Nucleus accumbens (tissue), 56 donors: ENCODE data around the gene PLAAT3.

Experiments used
- DNase-seq, 56 donors: peaks; one replicate each; lab custom pipeline; 2025; lab: John Stamatoyannopoulos, UW

The PLAAT3 gene

GRCh38 chr11:63573881-63574855 lies 40.1 kb downstream of the PLAAT3 start:
- peak in 9 of 56 donors; percentile 10 to 50 (median 26) for DNase-seq

- no peak for DNase-seq
These were observed 42.1 kb downstream of the PLAAT3 start for GRCh38 chr11:63572026-63572688.

- DNase-seq, result no peak
These were observed 44.7 kb downstream of the PLAAT3 start for GRCh38 chr11:63569570-63569969.

- DNase-seq, result peak in 9 of 56 donors; percentile 9 to 52 (median 19)
These were observed 47.0 kb downstream of the PLAAT3 start for GRCh38 chr11:63567044-63567840.

GRCh38 chr11:63564784-63565350 lies 49.4 kb downstream of the PLAAT3 start:
- DNase-seq, result no peak

GRCh38 chr11:63564056-63564774 lies 50.0 kb downstream of the PLAAT3 start:
- peak in 23 of 56 donors; percentile 15 to 71 (median 36) for DNase-seq

- no peak for DNase-seq
These were observed 50.8 kb downstream of the PLAAT3 start, which contains the start of gene PLAAT2 for GRCh38 chr11:63563201-63564055. Gene PLAAT2 (minus strand): TSS chr11:63563379. CDS start chr11:63563324, 55 bp downstream.

GRCh38 chr11:63560506-63561180 lies 53.6 kb downstream of the PLAAT3 start:
- peak in 7 of 56 donors; percentile 11 to 31 (median 24) for DNase-seq

- no peak for DNase-seq
These were observed 55.6 kb downstream of the PLAAT3 start for GRCh38 chr11:63558459-63559157.

- DNase-seq, result no peak
These were observed 56.7 kb downstream of the PLAAT3 start for GRCh38 chr11:63557570-63557969.

GRCh38 chr11:63556404-63557013 lies 57.7 kb downstream of the PLAAT3 start:
- DNase-seq, result no peak

GRCh38 chr11:63554877-63555223 lies 59.4 kb downstream of the PLAAT3 start:
- no peak for DNase-seq

- DNase-seq, result no peak
These were observed 60.5 kb downstream of the PLAAT3 start for GRCh38 chr11:63553759-63554158.

- no peak for DNase-seq
These were observed 61.3 kb downstream of the PLAAT3 start for GRCh38 chr11:63552921-63553320.

GRCh38 chr11:63551889-63552266 lies 62.4 kb downstream of the PLAAT3 start:
- no peak for DNase-seq

GRCh38 chr11:63551091-63551888 lies 62.9 kb downstream of the PLAAT3 start:
- no peak for DNase-seq
